ENCODE measurements around the gene RNF213. TPM values are rescaled to one million over a fixed set of nuclear protein-coding genes. Genes with fewer than 3 reads are reported as not detected.
A peak's percentile ranks its signal among the peaks of the same experiment; 100 is the strongest.

Gene RNF213
- total and polyA plus RNA-seq, 10 of the 15 experiments (the other 5 are each of a cell fraction or from before 2014, with no cell fraction given), result 18.6 to 145 (median 65.8) TPM

DNA sequence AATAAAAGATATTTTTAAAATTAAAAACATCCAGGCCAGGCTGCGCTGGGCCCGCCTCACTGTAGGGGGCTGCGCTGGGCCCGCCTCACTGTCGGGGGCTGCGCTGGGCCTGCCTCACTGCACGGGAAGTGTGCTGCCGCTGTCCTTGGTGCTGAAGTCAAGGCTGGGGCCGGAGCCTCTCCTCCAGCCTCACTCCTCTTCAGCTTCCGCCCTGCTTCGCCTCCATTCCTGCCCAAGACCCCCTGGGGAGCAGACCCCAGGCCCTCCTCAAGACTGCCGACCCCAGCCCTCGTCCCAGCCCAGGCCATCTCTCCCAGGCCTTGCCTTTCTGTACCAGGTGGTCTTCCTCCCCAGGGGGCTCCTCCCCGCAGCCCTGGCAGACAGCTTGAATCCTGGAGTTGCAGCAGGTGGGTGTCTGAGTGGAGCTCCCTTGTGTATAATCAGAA lies 180.5 kb downstream of the RNF213 start:
- RAD21 ChIA-PET (ENCODE audit: unreplicated experiment), result no interaction called here

More for the DNA sequence above, 180.5 kb downstream of the RNF213 start:
- H3K9ac ChIP-seq (ENCODE audit: control insufficient read depth, insufficient read depth, low read length), result no peak overlapping the region
- no peaks in the 10 kb centered on the region for H3K9me3 ChIP-seq (replicated peaks; ENCODE audit: control insufficient read depth, insufficient read depth, low read length)
- H3K4me2 ChIP-seq (ENCODE audit: control insufficient read depth, insufficient read depth), result no peak overlapping the region
- no peak overlapping the region for H3K27ac ChIP-seq (ENCODE audit: control insufficient read depth, insufficient read depth)
- no peaks in the 10 kb centered on the region for H3K4me1 ChIP-seq (ENCODE audit: control insufficient read depth, insufficient read depth, low read length)
- BruUV-seq (replicated peaks), result no TSS peak
- CTCF ChIA-PET, result interaction anchor here (1.0 kb wide), 1 partner anchor 14 kb away, joined by 4 read pairs; no protein-coding TSS in a partner anchor
- 42% methylated on average over 13 of the region's 14 CpGs for WGBS (ENCODE audit: insufficient coverage, insufficient replicate concordance, low lambda C conversion rate, missing lambda C conversion rate)
- in situ Hi-C loops (cut with MboI), result no loop called here
- intact Hi-C loops (cut with micrococcal nuclease; ENCODE audit: unreplicated experiment), result no loop called here
- FAIRE-seq (no peak), ATAC-seq (peak; percentile 70), DNase-seq (ENCODE audit: low read depth, low spot score) (no peak)
- TF ChIP-seq ZNF622 (IDR thresholded peaks at IDR 0.05), result no peak
- TF ChIP-seq, protein P1, sequence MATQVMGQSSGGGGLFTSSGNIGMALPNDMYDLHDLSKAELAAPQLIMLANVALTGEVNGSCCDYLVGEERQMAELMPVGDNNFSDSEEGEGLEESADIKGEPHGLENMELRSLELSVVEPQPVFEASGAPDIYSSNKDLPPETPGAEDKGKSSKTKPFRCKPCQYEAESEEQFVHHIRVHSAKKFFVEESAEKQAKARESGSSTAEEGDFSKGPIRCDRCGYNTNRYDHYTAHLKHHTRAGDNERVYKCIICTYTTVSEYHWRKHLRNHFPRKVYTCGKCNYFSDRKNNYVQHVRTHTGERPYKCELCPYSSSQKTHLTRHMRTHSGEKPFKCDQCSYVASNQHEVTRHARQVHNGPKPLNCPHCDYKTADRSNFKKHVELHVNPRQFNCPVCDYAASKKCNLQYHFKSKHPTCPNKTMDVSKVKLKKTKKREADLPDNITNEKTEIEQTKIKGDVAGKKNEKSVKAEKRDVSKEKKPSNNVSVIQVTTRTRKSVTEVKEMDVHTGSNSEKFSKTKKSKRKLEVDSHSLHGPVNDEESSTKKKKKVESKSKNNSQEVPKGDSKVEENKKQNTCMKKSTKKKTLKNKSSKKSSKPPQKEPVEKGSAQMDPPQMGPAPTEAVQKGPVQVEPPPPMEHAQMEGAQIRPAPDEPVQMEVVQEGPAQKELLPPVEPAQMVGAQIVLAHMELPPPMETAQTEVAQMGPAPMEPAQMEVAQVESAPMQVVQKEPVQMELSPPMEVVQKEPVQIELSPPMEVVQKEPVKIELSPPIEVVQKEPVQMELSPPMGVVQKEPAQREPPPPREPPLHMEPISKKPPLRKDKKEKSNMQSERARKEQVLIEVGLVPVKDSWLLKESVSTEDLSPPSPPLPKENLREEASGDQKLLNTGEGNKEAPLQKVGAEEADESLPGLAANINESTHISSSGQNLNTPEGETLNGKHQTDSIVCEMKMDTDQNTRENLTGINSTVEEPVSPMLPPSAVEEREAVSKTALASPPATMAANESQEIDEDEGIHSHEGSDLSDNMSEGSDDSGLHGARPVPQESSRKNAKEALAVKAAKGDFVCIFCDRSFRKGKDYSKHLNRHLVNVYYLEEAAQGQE (IDR thresholded peaks at IDR 0.05; ENCODE audit: low read depth, low read length), result peak; percentile 94
- H3K4me3 ChIP-seq, result no peak overlapping the region
- no peaks in the 10 kb centered on the region for H3K36me3 ChIP-seq (ENCODE audit: control insufficient read depth in 2 of 2, insufficient read depth in 2 of 2, low read length in 1 of 2)
- no peaks in the 10 kb centered on the region; a peak in 1 of 4 replicates for H3K27me3 ChIP-seq (replicated peaks in 1 of 2; ENCODE audit: control insufficient read depth in 2 of 2, insufficient read depth in 2 of 2, low read length in 1 of 2)
- SMC1A ChIA-PET (ENCODE audit: uncharacterized antibody, unreplicated experiment), result no interaction called here
- POLR2A ChIA-PET, result no interaction called here
- no peaks in the 10 kb centered on the region for H4K20me1 ChIP-seq (ENCODE audit: control insufficient read depth, insufficient read depth)
- H2AFZ ChIP-seq (ENCODE audit: control insufficient read depth, low read depth, low read length), result no peak overlapping the region
- H3K79me2 ChIP-seq (ENCODE audit: control insufficient read depth, insufficient read depth, low read length), result no peaks in the 10 kb centered on the region

Data from GM12878 (cell line).